Kidney (tissue), 14 donors: ENCODE measurements around the gene DAB1. TPM values are rescaled to one million over a fixed set of nuclear protein-coding genes. Genes with fewer than 3 reads are reported as not detected.

Experiments used
- DNase-seq, 5 donors: peaks; one replicate each; pipeline ENCODE4 v3.0.0-alpha.2; 2013 to 2020
- FAIRE-seq: peaks from 2 replicates; lab custom pipeline; 2012; peaks lifted over from hg19 to GRCh38; lab: Jason Lieb, UNC
- H3K27ac ChIP-seq, 2 donors: one replicate each; pipeline ENCODE4 v1.7.0; 2013; ENCODE audit warnings: low read depth in 2 of 2, low read length in 2 of 2, inconsistent platforms in 1 of 2
- H3K27me3 ChIP-seq: one replicate; pipeline ENCODE4 v1.7.1; 2013; ENCODE audit warnings: low read length, inconsistent platforms; ENCODE audit not compliant: control insufficient read depth, insufficient read depth
- H3K36me3 ChIP-seq, 3 donors: one replicate each; pipeline versions ENCODE4 v1.7.0 to v1.7.1; 2013; ENCODE audit warnings: low read length in 3 of 3, control low read depth in 1 of 3, inconsistent platforms in 1 of 3; ENCODE audit not compliant: insufficient read depth in 3 of 3, control insufficient read depth in 2 of 3
- H3K4me1 ChIP-seq, 3 donors: one replicate each; pipeline versions ENCODE4 v1.7.0 to v1.7.1; 2013; ENCODE audit warnings: low read length in 3 of 3, inconsistent platforms in 1 of 3, low read depth in 1 of 3; ENCODE audit not compliant: control insufficient read depth in 2 of 3, insufficient read depth in 2 of 3
- H3K4me3 ChIP-seq, 3 donors: one replicate each; pipeline versions ENCODE4 v1.7.0 to v1.8.1; 2013; ENCODE audit warnings: low read length in 3 of 3, control low read depth in 1 of 3, inconsistent platforms in 1 of 3
- H3K9ac ChIP-seq, 3 donors: one replicate each; pipeline versions ENCODE4 v1.7.0 to v1.7.1; 2013; ENCODE audit warnings: low read length in 3 of 3, control low read depth in 1 of 3, inconsistent platforms in 1 of 3
- H3K9me3 ChIP-seq, 3 donors: one replicate each; pipeline versions ENCODE4 v1.7.0 to v1.7.1; 2013; ENCODE audit warnings: low read length in 3 of 3, control low read depth in 1 of 3, inconsistent platforms in 1 of 3; ENCODE audit not compliant: control insufficient read depth in 2 of 3, insufficient read depth in 1 of 3
- CTCF ChIP-seq: IDR thresholded peaks from 3 replicates; pipeline ENCODE4 v1.5.1; 2012; ENCODE audit warnings: mild to moderate bottlenecking, moderate library complexity, borderline replicate concordance; ENCODE audit not compliant: insufficient read depth; ENCODE audit errors: extremely low read depth
- intact Hi-C: fragments of 100-400 bp; cut with DNase I; formaldehyde crosslinking; loops from one replicate; pipeline ENCODE4 v1.11.1; 2022
- polyA plus RNA-seq: library from polyadenylated mRNA; stranded (reverse); fragments of 350-450 nt; fragmentation: Illumina TruSeq; extraction: RNeasy Lipid Tissue Mini Kit (QIAGEN cat#74804); gene quantifications from one replicate; pipeline ENCODE4 v1.2.3, GENCODE V29; 2014; ENCODE audit warnings: low read depth, low replicate concordance; ENCODE audit not compliant: insufficient read depth
- total RNA-seq: library from RNA; stranded (reverse); fragmentation: NEBNext Ultra II Directional; extraction: Animal tissue kit (Norgen Biotek cat#: 25700); gene quantifications from one replicate; pipeline ENCODE4 v1.2.1, GENCODE V29; 2021
- donor health status: control.
- donor health status: control.
- donor health status: control.
- donor health status: control.
- donor health status: control.
- donor health status: DM: yes; HTN: yes; CAD: no.
- donor health status: Normal renal cell carcinoma (clear cell type).

The DAB1 gene
- total and polyA plus RNA-seq, 2 donors from 2014 or later: 2.3 TPM; not detected in 1

DNA sequence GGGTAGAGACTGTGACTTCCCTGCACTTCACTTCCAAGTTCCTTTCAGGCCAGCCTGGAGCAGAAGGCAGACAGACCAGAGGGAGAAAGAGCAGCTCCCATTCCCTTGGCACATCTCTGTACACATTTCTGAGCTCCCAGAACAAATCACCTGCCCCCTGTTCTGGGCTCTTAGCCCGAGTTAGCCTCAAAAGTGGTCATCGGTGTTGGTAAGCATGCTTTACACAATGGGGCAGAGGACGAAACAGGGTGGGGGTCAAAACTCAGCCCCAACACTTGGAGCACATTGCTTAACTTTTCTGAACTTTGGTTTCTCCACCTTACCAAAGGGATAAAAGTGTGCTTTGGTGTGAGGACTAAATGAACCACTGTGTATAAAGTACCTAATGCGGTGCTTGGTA, 98.7 kb downstream of the DAB1 start:
- intact Hi-C loops: no loop called here
- Histone ChIP-seq H3K9ac (no peak overlapping the region), H3K4me3 (no peak overlapping the region), H3K4me1 (no peaks in the 10 kb centered on the region), H3K36me3 (no peaks in the 10 kb centered on the region), H3K9me3 (no peaks in the 10 kb centered on the region), H3K27ac (no peak overlapping the region), H3K27me3 (no peaks in the 10 kb centered on the region)
- TF ChIP-seq CTCF: no peak
- no peak for FAIRE-seq
- DNase-seq: no peak

DNA sequence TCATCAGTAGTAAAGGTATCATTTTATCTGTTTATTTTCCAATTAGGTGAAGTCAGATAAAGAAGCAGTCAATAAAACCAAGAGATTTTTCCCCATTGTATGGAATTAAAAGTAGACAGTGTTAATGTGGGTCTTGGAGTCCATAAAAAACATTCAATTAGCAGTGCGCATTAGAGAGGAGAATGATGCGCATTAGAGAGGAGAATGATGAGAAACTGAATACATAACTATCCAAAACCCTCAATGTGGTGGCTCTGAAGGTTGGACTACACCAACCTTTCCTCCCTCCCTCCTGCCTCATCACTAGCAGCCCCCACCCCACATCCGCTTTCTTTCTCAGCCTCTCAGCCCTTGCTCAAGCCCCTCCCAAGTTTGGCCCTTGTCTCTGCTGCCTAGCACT, 99.5 kb downstream of the DAB1 start:
- H3K4me1 ChIP-seq: no peaks in the 10 kb centered on the region
- no peaks in the 10 kb centered on the region for H3K9me3 ChIP-seq
- TF ChIP-seq CTCF: no peak
- no peak overlapping the region for H3K4me3 ChIP-seq
- no peak for FAIRE-seq
- H3K9ac ChIP-seq: no peak overlapping the region
- H3K27ac ChIP-seq: no peak overlapping the region
- no peaks in the 10 kb centered on the region for H3K27me3 ChIP-seq
- DNase-seq: no peak
- H3K36me3 ChIP-seq: no peaks in the 10 kb centered on the region
- intact Hi-C loops: no loop called here

- TF ChIP-seq CTCF: no peak
- Histone ChIP-seq H3K36me3 (no peaks in the 10 kb centered on the region), H3K9me3 (no peaks in the 10 kb centered on the region), H3K4me3 (no peak overlapping the region), H3K27me3 (no peaks in the 10 kb centered on the region), H3K4me1 (no peaks in the 10 kb centered on the region), H3K9ac (no peak overlapping the region), H3K27ac (no peak overlapping the region)
- no peak for DNase-seq
- FAIRE-seq: no peak
- intact Hi-C loops: no loop called here
These were observed 102.1 kb downstream of the DAB1 start for GRCh38 chr1:57321776-57322175.

GRCh38 chr1:57319791-57320190, 104.1 kb downstream of the DAB1 start:
- intact Hi-C loops: no loop called here
- H3K27ac ChIP-seq: no peak overlapping the region
- DNase-seq (no peak), FAIRE-seq (no peak)
- no peaks in the 10 kb centered on the region for H3K27me3 ChIP-seq
- H3K36me3 ChIP-seq: no peaks in the 10 kb centered on the region
- no peak for TF ChIP-seq CTCF
- no peaks in the 10 kb centered on the region for H3K9me3 ChIP-seq
- H3K9ac ChIP-seq: no peak overlapping the region
- H3K4me1 ChIP-seq: no peaks in the 10 kb centered on the region
- H3K4me3 ChIP-seq: no peak overlapping the region
